Transverse colon (tissue), 4 donors: ENCODE data around the gene CHMP6. TPM values are rescaled to one million over a fixed set of nuclear protein-coding genes. Genes with fewer than 3 reads are reported as not detected.

Experiments
- DNase-seq: peaks from one replicate; pipeline ENCODE4 v3.0.0-alpha.2; 2019
- H3K27ac ChIP-seq, 4 donors: fragments of 200-600 bp; sonication (generic); 2 replicates each; pipeline ENCODE4 v1.5.1; 2016 to 2018; ENCODE audit warnings: inconsistent platforms in 4 of 4
- H3K27me3 ChIP-seq: fragments of 200-600 bp; sonication (generic); 2 replicates; pipeline ENCODE4 v1.5.1; 2017; ENCODE audit warnings: inconsistent platforms
- H3K36me3 ChIP-seq, 4 donors: fragments of 200-600 bp; sonication (generic); 2 replicates each; pipeline ENCODE4 v1.5.1; 2017 to 2019; ENCODE audit warnings: inconsistent platforms in 4 of 4
- H3K4me1 ChIP-seq, 4 donors: fragments of 200-600 bp; sonication (generic); 2 replicates each; pipeline ENCODE4 v1.5.1; 2017 to 2020; ENCODE audit warnings: inconsistent platforms in 4 of 4
- H3K4me3 ChIP-seq, 4 donors: fragments of 200-600 bp; sonication (generic); 1 replicate in 1 of 4; 2 replicates in 3 of 4; pipeline versions ENCODE4 v1.5.1 to v1.6.1; 2017 to 2019; ENCODE audit warnings: inconsistent platforms in 4 of 4
- H3K9me3 ChIP-seq, 2 donors: fragments of 200-600 bp; sonication (generic); 2 replicates each; pipeline ENCODE4 v1.5.1; 2017 to 2019; ENCODE audit warnings: inconsistent platforms in 2 of 2
- CTCF ChIP-seq, 5 experiments: fragments of 200-600 bp in 3 of 5; fragments of 450-650 bp in 2 of 5; sonication (generic) in 3 of 5; IDR thresholded peaks; 1 replicate in 2 of 5; 2 replicates in 3 of 5; pipeline ENCODE4 v1.5.1; 2016 to 2017; ENCODE audit warnings: antibody characterized with exemption in 5 of 5, inconsistent platforms in 3 of 5, mild to moderate bottlenecking in 2 of 5, moderate library complexity in 1 of 5
- EP300 ChIP-seq: sonication (generic); formaldehyde crosslinking; IDR thresholded peaks from one replicate; pipeline ENCODE4 v1.6.1; 2017; ENCODE audit warnings: antibody characterized with exemption, low read depth
- POLR2A ChIP-seq: fragments of 450-650 bp; IDR thresholded peaks from one replicate; pipeline ENCODE4 v1.6.1; 2016; ENCODE audit warnings: antibody characterized with exemption, mild to moderate bottlenecking, moderate library complexity
- POLR2AphosphoS5 ChIP-seq, 3 donors: sonication (generic); formaldehyde crosslinking; IDR thresholded peaks; one replicate each; pipeline ENCODE4 v1.6.1; 2016; ENCODE audit warnings: antibody characterized with exemption in 3 of 3
- WGBS, 2 donors: methylation state at CpG; one replicate each; pipeline ENCODE4 v1.1.5; 2018; ENCODE audit warnings: low coverage in 1 of 2; 5-methylcytosine and 5-hydroxymethylcytosine counted together
- in situ Hi-C, 4 donors: fragments of 200-750 bp; cut with MboI; loops; one replicate each; pipeline versions ENCODE4 v1.15.0 to v1.15.1; 2017; ENCODE audit warnings: low sequenced_read_pairs in 3 of 4, low pct_ligation_motif_present in 1 of 4, low pct_unique_long_range_greater_than_20kb in 1 of 4
- intact Hi-C: fragments of 100-400 bp; cut with DNase I; formaldehyde crosslinking; loops from one replicate; pipeline ENCODE4 v1.15.1; 2023; ENCODE audit warnings: low total_unique reads
- total RNA-seq, 4 donors: library from RNA; depleted of rRNA; stranded (reverse); fragments of >200 nt; gene quantifications; one replicate each; pipeline ENCODE4 v1.1.0, GENCODE V29; 2016

Gene CHMP6
- total RNA-seq, 4 donors from 2014 or later: 38.6 to 107 (median 41.7) TPM

- Histone ChIP-seq H3K27ac (no peak overlapping the region), H3K36me3 (no peaks in the 10 kb centered on the region), H3K9me3 (no peaks in the 10 kb centered on the region), H3K4me3 (peak overlapping the region in 2 of 4 donors; percentile 14 to 34), H3K27me3 (peaks cover 16% of the 10 kb centered on the region), H3K4me1 (peaks cover 3 to 10% (median 9%) of the 10 kb centered on the region in 4 donors)
- intact Hi-C loops: loop anchor here (2.0 to 5.0 kb wide), 2 partner anchors 119 to 554 kb away; no protein-coding TSS in a partner anchor
- in situ Hi-C loops: loop anchor here in 2 of 4 donors (10.0 kb wide), 2 partner anchors 546 to 556 kb away; no protein-coding TSS in a partner anchor
- TF ChIP-seq POLR2AphosphoS5 (IDR thresholded peaks at IDR 0.05) (no peak), POLR2A (no peak), CTCF (IDR thresholded peaks at IDR 0.05) (peak; percentile 28 to 84 (median 77))
- no peak for DNase-seq
- WGBS, 2 donors: 0 to 16% methylated on average over 2 to 22 of the region's 65 CpGs
Observed at GRCh38 chr17:80981062-80981902, 10.4 kb upstream of the CHMP6 start.

- in situ Hi-C loops: loop anchor here in 2 of 4 donors (10.0 kb wide), 2 partner anchors 547 to 557 kb away; no protein-coding TSS in a partner anchor
- 59% methylated on average over 17 of the region's 17 CpGs; no CpG with 5 or more reads in 1 of the 2 donors for WGBS, 2 donors
- no peaks in the 10 kb centered on the region for H3K36me3 ChIP-seq
- no peaks in the 10 kb centered on the region for H3K9me3 ChIP-seq
- no peak overlapping the region for H3K4me3 ChIP-seq
- H3K27ac ChIP-seq: no peak overlapping the region
- no peak for DNase-seq
- peaks cover 16% of the 10 kb centered on the region for H3K27me3 ChIP-seq
- peaks cover 3 to 10% (median 9%) of the 10 kb centered on the region in 4 donors for H3K4me1 ChIP-seq
- intact Hi-C loops: loop anchor here (2.0 to 5.0 kb wide), 2 partner anchors 120 to 555 kb away; no protein-coding TSS in a partner anchor
- TF ChIP-seq POLR2AphosphoS5 (IDR thresholded peaks at IDR 0.05): no peak
- TF ChIP-seq POLR2A: no peak
- TF ChIP-seq EP300: no peak
- no peak for TF ChIP-seq CTCF (IDR thresholded peaks at IDR 0.05)
Observed at GRCh38 chr17:80981929-80982425, 9.7 kb upstream of the CHMP6 start.

GRCh38 chr17:80982426-80982974 is 9.1 kb upstream of the CHMP6 start:
- H3K4me1 ChIP-seq: peaks cover 3 to 10% (median 9%) of the 10 kb centered on the region in 4 donors
- H3K9me3 ChIP-seq: no peaks in the 10 kb centered on the region
- no peak overlapping the region for H3K4me3 ChIP-seq
- no peak overlapping the region for H3K27ac ChIP-seq
- intact Hi-C loops: loop anchor here (5.0 kb wide), 1 partner anchor 120 kb away; no protein-coding TSS in a partner anchor
- TF ChIP-seq POLR2AphosphoS5 (IDR thresholded peaks at IDR 0.05) (no peak), POLR2A (no peak), CTCF (IDR thresholded peaks at IDR 0.05) (no peak), EP300 (no peak)
- DNase-seq: no peak
- 76% methylated on average over 17 of the region's 17 CpGs; no CpG with 5 or more reads in 1 of the 2 donors for WGBS, 2 donors
- H3K27me3 ChIP-seq: peaks cover 16% of the 10 kb centered on the region
- in situ Hi-C loops: loop anchor here in 2 of 4 donors (10.0 kb wide), 2 partner anchors 548 to 558 kb away; no protein-coding TSS in a partner anchor
- H3K36me3 ChIP-seq: no peaks in the 10 kb centered on the region

GRCh38 chr17:80983545-80983944 is 8.1 kb upstream of the CHMP6 start:
- Histone ChIP-seq H3K9me3 (no peaks in the 10 kb centered on the region), H3K4me1 (peaks cover 3 to 11% (median 10%) of the 10 kb centered on the region in 4 donors), H3K27me3 (peaks cover 16% of the 10 kb centered on the region), H3K36me3 (no peaks in the 10 kb centered on the region), H3K27ac (peak overlapping the region in 1 of 4 donors; percentile 61), H3K4me3 (no peak overlapping the region)
- DNase-seq: no peak
- intact Hi-C loops: loop anchor here (5.0 kb wide), 1 partner anchor 121 kb away; no protein-coding TSS in a partner anchor
- in situ Hi-C loops: loop anchor here in 2 of 4 donors (10.0 kb wide), 2 partner anchors 549 to 559 kb away; no protein-coding TSS in a partner anchor
- WGBS, 2 donors: 73 to 80% methylated on average over 8 to 17 of the region's 17 CpGs
- TF ChIP-seq CTCF (IDR thresholded peaks at IDR 0.05): no peak
- TF ChIP-seq POLR2A: no peak
- TF ChIP-seq EP300: no peak
- no peak for TF ChIP-seq POLR2AphosphoS5 (IDR thresholded peaks at IDR 0.05)
